ENCODE measurements around the gene KCTD2. TPM values are rescaled to one million over a fixed set of nuclear protein-coding genes. Genes with fewer than 3 reads are reported as not detected.

Gene KCTD2
- total and polyA plus RNA-seq, 2 experiments from 2014 or later: 12.7 to 19.1 TPM

DNA sequence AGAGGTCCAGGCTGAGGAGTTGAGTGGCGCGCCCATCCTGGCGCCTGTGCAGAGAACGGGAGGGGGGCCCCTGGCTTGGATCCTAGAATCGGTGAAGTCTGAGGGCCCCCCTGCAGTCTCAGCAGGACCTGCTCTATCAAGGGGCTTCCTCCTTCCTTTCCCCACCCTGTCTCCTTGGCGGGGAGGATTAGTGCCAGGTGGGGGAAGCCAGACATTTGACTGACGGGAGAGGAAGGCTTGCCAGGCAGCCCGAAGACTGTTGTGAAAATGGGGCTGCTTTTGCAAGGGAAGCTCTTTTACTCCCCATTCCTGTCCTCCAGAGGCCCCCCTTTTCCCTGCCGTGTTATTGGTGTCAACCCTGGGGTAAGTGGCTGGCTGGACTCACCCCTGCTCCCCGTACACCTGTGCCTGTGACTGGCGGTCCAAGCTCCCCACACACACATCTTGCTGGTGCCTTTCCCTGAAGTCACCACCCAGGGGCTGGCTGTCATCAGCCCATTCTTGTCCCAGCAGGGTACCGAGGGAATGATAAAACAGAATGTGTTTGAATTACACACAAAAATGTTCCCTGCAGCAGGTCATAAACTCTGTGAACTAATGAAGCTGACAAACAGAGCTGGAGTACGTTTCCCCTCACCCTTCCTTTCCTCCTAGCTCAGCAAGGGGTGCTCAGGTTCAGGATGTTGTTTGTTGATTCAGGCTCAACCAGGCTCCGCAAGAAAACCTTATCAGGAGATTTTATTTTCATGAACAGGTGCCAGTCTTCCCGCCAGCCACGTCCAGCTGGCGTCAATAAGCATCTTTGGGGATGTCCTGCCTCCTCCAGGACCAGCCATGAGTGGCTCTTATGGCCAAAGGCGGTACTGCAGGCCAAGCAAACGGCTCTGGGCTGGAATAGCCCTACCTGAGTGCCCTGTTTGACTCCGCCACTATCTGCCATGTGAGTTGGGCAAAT is 58.4 kb downstream of the KCTD2 start:
- Histone ChIP-seq H3K27ac (no peak overlapping the region), H3K9me2 (replicated peaks; ENCODE audit: insufficient read depth) (no peaks in the 10 kb centered on the region), H3K36me3 (replicated peaks; ENCODE audit: insufficient read depth, low read depth) (no peaks in the 10 kb centered on the region), H3K4me2 (no peak overlapping the region), H3K27me3 (no peaks in the 10 kb centered on the region), H3K9me3 (ENCODE audit: low read depth) (no peaks in the 10 kb centered on the region), H3K4me3 (no peak overlapping the region), H4K20me1 (ENCODE audit: insufficient read depth, poor library complexity, severe bottlenecking) (no peaks in the 10 kb centered on the region), H3K79me2 (peaks cover 5% of the 10 kb centered on the region), H3K4me1 (ENCODE audit: insufficient read depth) (peaks cover 7% of the 10 kb centered on the region), H2AFZ (no peak overlapping the region)
- DNase-seq (ENCODE audit: low spot score): peak; percentile 74
- TF ChIP-seq EZH2phosphoT487 (IDR thresholded peaks at IDR 0.05; ENCODE audit: low read depth, severe bottlenecking, unreplicated experiment) (no peak), EZH2 (IDR thresholded peaks at IDR 0.05; ENCODE audit: borderline replicate concordance) (no peak)
- TF ChIP-seq, protein P1, sequence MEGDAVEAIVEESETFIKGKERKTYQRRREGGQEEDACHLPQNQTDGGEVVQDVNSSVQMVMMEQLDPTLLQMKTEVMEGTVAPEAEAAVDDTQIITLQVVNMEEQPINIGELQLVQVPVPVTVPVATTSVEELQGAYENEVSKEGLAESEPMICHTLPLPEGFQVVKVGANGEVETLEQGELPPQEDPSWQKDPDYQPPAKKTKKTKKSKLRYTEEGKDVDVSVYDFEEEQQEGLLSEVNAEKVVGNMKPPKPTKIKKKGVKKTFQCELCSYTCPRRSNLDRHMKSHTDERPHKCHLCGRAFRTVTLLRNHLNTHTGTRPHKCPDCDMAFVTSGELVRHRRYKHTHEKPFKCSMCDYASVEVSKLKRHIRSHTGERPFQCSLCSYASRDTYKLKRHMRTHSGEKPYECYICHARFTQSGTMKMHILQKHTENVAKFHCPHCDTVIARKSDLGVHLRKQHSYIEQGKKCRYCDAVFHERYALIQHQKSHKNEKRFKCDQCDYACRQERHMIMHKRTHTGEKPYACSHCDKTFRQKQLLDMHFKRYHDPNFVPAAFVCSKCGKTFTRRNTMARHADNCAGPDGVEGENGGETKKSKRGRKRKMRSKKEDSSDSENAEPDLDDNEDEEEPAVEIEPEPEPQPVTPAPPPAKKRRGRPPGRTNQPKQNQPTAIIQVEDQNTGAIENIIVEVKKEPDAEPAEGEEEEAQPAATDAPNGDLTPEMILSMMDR (IDR thresholded peaks at IDR 0.05; ENCODE audit: poor library complexity): peak; percentile 52
- WGBS (ENCODE audit: low lambda C conversion rate, missing lambda C conversion rate): 60% methylated on average over 20 of the region's 20 CpGs

DNA sequence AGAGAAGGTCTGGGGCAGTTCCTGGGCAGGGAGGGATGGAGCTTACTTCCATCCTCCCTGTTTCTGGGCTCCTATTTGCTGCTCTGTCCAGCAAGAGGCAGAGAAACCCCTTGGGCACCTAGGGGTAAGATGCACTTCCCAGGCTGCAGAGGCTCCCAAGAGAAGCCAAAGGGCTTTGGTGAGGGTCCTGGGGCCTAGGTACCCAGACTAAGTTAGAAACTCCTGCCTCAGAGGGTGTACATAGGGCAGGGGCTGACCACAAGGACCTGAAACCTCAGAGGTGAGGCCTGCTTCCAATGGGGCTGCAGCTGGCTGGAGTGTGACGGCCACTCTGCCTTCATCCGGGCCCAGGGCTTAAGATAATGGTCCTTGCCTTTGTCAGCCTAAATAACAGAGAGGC is 61.2 kb downstream of the KCTD2 start:
- H3K4me1 ChIP-seq (ENCODE audit: insufficient read depth): peaks cover 13% of the 10 kb centered on the region
- WGBS (ENCODE audit: low lambda C conversion rate, missing lambda C conversion rate): 79% methylated on average over 2 of the region's 2 CpGs

DNA sequence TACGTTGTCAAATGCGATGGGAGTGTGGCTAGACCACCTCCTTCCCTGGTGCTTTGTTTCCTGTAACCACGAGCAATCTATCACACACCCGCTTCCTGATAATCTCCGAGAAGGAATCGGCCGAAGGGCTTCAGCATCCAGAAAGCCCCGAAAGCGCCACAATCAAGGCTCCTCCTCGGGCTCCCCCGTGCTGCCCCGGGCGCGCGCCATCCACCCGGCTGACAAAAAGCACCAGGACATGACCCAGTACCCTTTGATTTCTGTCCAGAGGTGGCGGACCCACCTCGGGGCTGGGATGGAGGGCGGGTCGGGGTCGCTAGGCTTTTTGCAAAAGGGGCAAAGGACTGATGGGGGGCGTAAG is 62.0 kb downstream of the KCTD2 start:
- Histone ChIP-seq H3K36me3 (replicated peaks; ENCODE audit: insufficient read depth, low read depth) (no peaks in the 10 kb centered on the region), H3K27me3 (no peaks in the 10 kb centered on the region), H4K20me1 (ENCODE audit: insufficient read depth, poor library complexity, severe bottlenecking) (no peaks in the 10 kb centered on the region), H2AFZ (peak overlapping the region; percentile 70), H3K27ac (no peak overlapping the region), H3K9me2 (replicated peaks; ENCODE audit: insufficient read depth) (no peaks in the 10 kb centered on the region), H3K9me3 (ENCODE audit: low read depth) (no peaks in the 10 kb centered on the region), H3K79me2 (peaks cover 22% of the 10 kb centered on the region), H3K4me3 (peak overlapping the region; percentile 68), H3K4me2 (peak overlapping the region; percentile 98), H3K4me1 (ENCODE audit: insufficient read depth) (peaks cover 13% of the 10 kb centered on the region)
- WGBS (ENCODE audit: low lambda C conversion rate, missing lambda C conversion rate): 9% methylated on average over 20 of the region's 22 CpGs
- TF ChIP-seq, protein P1 (IDR thresholded peaks at IDR 0.05; ENCODE audit: poor library complexity): no peak
- TF ChIP-seq EZH2phosphoT487 (IDR thresholded peaks at IDR 0.05; ENCODE audit: low read depth, severe bottlenecking, unreplicated experiment): no peak
- TF ChIP-seq EZH2 (IDR thresholded peaks at IDR 0.05; ENCODE audit: borderline replicate concordance): no peak
- DNase-seq (ENCODE audit: low spot score): no peak

More for the DNA sequence above, 61.2 kb downstream of the KCTD2 start:
- no peak for TF ChIP-seq EZH2 (IDR thresholded peaks at IDR 0.05; ENCODE audit: borderline replicate concordance)
- TF ChIP-seq, protein P1 (IDR thresholded peaks at IDR 0.05; ENCODE audit: poor library complexity): no peak
- Histone ChIP-seq H3K9me3 (ENCODE audit: low read depth) (no peaks in the 10 kb centered on the region), H2AFZ (no peak overlapping the region), H3K36me3 (replicated peaks; ENCODE audit: insufficient read depth, low read depth) (no peaks in the 10 kb centered on the region), H4K20me1 (ENCODE audit: insufficient read depth, poor library complexity, severe bottlenecking) (no peaks in the 10 kb centered on the region), H3K4me2 (no peak overlapping the region), H3K27me3 (no peaks in the 10 kb centered on the region), H3K4me3 (no peak overlapping the region), H3K9me2 (replicated peaks; ENCODE audit: insufficient read depth) (no peaks in the 10 kb centered on the region), H3K27ac (no peak overlapping the region), H3K79me2 (peaks cover 22% of the 10 kb centered on the region)
- no peak for DNase-seq (ENCODE audit: low spot score)

Measured in hepatocyte (in vitro differentiated cells).